NCI-H146 (cell line): ENCODE results near the gene CHD5.

Experiments used
- DNase-seq: peaks from one replicate; lab custom pipeline; 2025; lab: John Stamatoyannopoulos, UW

CHD5 gene

GRCh38 chr1:6152181-6152580 lies 27.9 kb downstream of the CHD5 start:
- no peak for DNase-seq

DNA sequence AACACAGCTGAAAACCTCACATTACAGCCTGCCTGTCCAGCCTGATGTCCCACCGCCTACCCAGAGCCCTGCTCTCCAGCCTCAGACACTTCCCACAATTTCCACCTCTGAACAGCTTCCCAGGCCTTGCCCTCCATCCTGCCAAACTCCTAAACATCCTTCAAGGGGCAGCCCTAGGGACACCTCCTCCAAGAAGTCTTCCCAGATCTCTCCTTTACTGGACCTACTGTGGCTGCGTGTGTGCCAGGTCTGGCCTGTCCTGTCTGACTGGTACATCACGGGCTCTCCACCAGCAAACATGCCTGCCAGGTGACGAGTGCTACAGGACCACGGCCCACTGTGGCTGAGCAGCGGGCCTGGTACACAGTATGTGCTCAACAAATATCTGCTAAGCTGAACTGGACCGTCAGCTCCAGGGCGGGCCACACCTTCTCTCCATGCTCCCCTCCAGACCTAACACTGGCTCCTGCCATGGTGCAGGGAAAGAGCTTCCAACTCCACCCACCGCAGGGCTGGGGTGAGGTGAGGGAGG lies 28.8 kb downstream of the CHD5 start:
- no peak for DNase-seq

DNA sequence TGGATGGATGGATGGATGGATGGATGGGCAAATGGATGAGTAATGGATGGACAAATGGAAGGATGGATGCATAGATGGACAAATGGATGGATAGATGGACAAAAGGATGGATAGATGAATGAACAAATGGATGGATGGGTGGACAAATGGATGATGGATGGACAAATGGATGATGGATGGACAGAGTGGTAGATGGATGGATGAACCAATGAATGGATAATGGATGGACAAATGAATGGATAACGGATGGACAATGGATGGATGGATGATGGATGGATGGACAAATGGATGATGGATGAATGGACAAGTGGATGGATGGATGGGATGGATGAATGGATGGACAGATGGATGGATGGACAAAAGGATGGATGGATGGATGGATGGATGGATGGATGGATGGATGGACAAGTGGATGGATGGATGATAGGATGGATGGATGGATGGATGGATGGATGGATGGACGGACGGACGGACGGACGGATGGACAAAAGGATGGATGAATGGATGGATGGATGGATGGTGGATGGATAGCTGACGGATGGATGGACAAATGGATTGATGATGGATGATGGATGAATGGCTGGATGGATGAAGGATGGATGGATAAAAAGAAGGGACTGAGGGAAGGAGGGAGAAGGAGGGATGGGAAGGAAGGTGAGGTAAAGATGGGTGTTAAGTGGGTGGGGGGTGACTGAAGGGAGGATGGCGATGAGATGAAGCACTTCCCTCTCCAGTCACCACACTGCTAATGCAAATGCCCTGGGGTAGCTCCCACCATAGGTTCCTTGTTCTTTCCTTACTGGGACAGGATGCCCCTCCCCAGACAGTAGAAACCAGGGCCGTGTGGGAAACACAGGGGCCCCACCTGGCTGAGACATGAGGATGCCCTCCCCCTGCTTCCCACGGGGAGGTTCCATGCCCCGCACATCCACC lies 29.8 kb downstream of the CHD5 start:
- DNase-seq: no peak

DNA sequence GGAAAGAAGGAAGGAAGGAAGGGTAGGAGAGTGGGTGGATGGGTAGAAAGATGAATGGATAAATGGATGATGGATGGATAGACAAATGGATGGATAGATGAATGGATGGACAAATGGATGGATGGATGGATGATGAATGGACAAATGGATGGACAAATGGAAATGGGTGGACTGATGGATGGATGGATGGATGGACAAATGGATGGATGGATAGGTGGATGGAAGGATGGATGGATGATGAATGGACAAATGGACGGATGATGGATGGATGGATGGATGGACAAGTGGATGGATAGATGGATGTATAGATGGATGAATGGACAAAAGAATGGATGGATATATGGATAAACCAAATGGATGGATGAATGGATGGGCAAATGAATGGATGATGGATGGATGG lies 30.5 kb downstream of the CHD5 start:
- DNase-seq: no peak

GRCh38 chr1:6148497-6149241 lies 31.5 kb downstream of the CHD5 start:
- DNase-seq: peak; percentile 81

- DNase-seq: no peak
These were observed 34.2 kb downstream of the CHD5 start for GRCh38 chr1:6145864-6146410.

GRCh38 chr1:6145396-6145750 lies 34.7 kb downstream of the CHD5 start:
- no peak for DNase-seq

DNA sequence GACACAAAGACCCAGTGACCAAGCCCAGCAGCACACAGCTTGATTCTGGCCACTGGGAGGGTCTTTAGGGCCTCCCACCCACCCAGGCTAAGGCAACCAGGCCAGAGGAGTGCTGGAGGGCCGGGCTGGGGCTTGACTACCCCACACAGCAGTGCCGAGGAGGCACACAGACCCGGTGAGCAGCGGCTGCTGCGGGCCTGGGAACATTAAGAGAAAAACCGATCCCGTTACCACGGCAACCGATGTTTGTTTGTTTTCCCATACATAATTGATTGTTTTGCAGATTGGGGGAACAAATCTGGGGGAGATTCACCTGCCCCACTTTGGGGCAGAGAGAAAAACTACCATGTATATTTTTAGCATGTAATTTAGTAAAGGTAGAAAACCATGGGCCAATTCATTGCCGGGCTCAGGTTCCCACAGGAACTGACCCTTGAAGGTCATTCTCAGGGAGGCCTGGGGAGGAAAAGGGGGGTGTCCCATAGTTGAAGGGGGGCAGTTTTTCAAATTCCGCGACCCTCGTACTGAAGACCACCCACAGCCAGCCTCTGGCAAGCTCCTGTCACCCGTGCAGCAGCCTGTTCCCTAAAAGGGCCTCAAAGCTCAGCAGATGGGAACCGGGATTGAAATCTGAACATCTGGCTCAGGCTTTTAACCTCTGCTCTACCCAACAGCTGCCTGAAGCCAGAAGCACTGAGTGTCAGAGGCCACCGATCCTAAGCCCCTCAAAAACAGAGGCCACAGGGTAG lies 35.3 kb downstream of the CHD5 start:
- DNase-seq: no peak

DNA sequence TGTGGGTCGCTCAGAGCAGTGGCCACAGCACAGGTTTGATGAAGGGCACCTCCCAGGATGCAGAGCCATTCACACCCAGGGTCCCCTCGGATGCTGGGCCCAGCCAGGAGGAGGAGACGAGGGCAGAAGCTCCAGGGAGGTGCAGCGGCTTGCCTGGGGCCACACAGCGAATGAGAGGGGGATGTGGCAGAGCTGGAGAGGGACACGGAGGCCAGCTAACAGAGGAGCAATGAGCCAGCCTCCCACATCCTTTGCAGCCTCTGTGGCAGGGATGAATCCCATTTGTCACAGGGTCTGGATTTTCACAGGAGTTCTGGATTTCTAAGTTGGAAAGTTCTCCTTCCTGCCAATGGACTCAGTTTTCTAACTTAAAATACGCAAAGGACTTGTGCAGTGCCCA lies 35.9 kb downstream of the CHD5 start:
- DNase-seq: no peak

GRCh38 chr1:6143395-6143794 lies 36.7 kb downstream of the CHD5 start:
- no peak for DNase-seq

GRCh38 chr1:6142734-6143133 lies 37.4 kb downstream of the CHD5 start:
- no peak for DNase-seq

DNA sequence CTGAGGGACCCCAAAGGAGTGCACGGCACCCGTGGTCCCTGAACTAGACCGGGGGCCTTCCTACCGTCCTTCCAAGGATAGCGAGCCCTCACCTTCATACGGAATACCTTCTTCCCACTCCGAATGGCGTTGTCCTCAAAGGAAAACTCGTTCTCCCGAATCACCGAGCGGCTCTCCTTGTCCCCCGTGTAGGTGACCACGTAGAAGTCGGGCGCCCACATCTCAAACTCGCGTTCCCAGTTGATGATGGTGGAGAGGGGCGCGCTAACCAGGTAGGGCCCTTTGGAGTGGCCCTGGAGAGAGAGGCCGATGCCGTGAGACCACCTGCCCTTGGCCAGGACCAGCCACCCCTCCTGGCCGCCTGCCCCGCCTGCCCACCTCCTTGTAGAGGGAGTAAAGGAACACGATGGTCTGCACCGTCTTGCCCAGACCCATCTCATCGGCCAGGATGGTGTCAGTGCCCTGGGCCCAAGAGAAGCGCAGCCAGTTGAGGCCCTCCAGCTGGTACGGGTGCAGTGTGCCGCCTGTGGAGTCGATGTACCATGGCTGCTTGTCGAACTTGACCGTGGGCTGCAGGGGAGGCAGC lies 38.0 kb downstream of the CHD5 start:
- no peak for DNase-seq

GRCh38 chr1:6141592-6141991 lies 38.5 kb downstream of the CHD5 start:
- DNase-seq: no peak

GRCh38 chr1:6140413-6140812 lies 39.7 kb downstream of the CHD5 start:
- no peak for DNase-seq

GRCh38 chr1:6137758-6138157 lies 42.4 kb downstream of the CHD5 start:
- no peak for DNase-seq

DNA sequence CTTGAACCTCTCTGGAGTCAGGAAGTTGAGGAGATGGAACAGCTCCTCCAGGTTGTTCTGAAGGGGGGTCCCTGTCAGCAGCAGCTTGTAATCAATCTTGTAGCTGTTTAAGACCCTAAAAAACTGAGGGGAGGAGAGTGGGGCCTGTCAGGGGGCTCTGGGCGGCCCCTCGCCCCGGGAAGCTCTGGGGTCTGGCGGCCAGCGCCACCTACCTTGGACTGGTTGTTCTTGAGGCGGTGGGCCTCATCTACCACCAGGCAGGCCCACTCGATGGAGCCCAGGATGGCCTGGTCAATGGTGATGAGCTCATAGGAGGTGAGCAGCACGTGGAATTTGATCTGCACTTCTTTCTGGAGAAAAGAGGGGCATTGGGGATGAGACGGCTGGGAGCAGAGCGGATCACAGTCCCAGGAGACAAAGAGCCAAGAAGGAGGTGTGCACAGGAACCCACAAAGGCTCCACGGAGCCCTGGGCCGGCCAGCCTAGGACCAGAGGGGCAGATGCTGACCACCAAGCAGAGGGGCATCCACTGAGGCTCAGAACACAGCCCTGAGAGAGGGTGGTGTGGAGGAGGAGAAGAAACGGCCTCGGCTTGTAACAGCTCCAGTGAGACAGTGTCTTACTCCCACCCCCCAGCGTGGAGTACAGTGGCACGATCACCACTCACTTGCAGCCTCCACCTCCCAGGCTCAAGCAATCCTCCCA lies 43.5 kb downstream of the CHD5 start:
- no peak for DNase-seq

DNA sequence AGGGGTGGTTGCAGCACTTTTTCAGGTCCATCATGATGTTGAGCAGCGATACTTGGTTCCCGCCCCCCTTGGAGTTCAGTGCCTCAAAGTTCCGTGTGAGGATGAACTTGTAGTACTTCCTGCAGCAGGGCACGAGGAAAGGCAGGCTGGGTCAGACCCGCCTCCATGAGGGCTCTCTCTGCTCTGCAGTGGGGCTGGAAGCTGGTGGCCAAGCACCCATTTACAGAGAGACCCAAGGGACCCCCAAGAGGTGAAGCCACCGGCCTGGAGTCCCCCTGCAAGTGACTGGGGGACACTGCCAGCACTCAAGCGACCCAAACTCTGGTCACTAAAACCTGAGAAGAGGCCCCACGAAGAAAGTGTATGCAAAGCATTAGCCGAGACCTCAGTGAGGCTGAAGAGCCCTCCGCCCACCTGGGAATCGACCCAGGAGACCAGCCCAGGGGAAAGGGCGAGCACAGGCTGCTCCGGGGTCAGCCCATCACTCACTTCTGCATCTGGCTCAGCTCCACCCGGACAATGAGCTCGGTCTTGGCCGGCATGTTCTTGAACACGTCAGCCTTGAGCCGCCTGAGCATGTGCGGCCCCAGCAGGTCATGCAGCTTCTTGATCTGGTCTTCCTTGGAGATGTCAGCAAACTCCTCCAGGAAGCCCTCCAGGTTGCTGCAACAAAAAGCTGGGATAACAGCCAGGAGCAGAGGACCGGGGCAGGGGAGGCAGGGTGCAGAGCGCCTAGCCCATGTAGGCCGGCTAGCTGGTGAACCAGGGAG lies 45.2 kb downstream of the CHD5 start:
- DNase-seq: no peak

- no peak for DNase-seq
These were observed 45.9 kb downstream of the CHD5 start for GRCh38 chr1:6134206-6134605.

GRCh38 chr1:6133146-6133895 lies 46.8 kb downstream of the CHD5 start:
- no peak for DNase-seq

GRCh38 chr1:6131561-6131960 lies 48.6 kb downstream of the CHD5 start:
- no peak for DNase-seq
